ENCODE data around the gene B9D1. TPM values are rescaled to one million over a fixed set of nuclear protein-coding genes. Genes with fewer than 3 reads are reported as not detected.

B9D1 gene
- total and polyA plus RNA-seq, 8 donors, result 10.9 to 22.8 (median 16.8) TPM; not detected in 2

DNA sequence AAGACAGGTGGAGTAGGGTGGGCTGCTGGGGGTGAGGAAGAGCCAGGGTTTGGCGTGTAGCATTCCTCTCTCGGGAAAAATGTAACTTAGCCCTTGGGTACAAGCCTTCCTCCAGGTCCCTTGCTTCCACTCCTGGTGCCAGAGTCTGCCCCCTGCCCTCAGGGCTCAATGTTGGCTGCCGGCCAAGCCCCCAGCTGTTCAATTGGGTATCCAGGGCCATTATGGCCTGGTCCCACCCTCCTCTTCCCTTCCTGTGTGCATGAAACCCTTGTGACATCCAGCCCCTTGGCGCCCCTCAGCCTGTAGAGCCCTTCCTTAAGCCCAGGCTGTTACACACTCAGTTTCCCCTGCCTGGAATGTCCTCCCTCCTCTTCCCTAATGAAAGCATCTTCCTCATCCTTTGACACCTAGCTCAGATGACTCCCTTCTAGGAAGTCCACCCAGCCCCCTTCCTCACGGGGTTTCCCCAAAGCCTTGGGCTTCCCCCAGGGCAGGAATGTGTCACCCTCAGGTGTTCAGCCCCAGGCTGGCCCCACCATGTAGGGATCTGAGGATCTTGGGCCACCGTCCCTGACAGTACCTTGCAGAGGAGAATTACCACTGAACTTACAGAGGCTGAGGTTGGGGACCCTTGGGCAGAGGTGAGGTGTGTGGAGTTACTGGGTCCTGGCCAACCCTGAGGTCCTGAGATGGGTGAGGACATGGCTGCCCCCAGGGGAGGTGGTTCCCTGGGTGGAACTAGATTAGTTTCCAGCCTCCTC is 30.0 kb downstream of the B9D1 start:
- H3K27me3 ChIP-seq, result no peaks in the 10 kb centered on the region
- intact Hi-C loops (cut with DNase I; ENCODE audit: low total_unique reads), result no loop called here
- WGBS, 5 donors, result 82 to 88% (median 83%) methylated on average over 6 of the region's 6 CpGs
- H3K27ac ChIP-seq, result no peak overlapping the region
- no peaks in the 10 kb centered on the region for H3K9me3 ChIP-seq
- H3K4me1 ChIP-seq, result peaks cover 0 to 10% (median 2%) of the 10 kb centered on the region in 4 donors
- DNase-seq, result peak in 1 of 2 donors; percentile 23
- no peak overlapping the region for H3K4me3 ChIP-seq
- peaks cover 0 to 62% (median 53%) of the 10 kb centered on the region in 4 donors for H3K36me3 ChIP-seq
- TF ChIP-seq CTCF (IDR thresholded peaks at IDR 0.05), result no peak

GRCh38 chr17:19331543-19332245 is 30.8 kb downstream of the B9D1 start:
- Histone ChIP-seq H3K4me1 (peaks cover 0 to 1% (median 0%) of the 10 kb centered on the region in 4 donors), H3K27ac (no peak overlapping the region), H3K36me3 (peaks cover 0 to 69% (median 53%) of the 10 kb centered on the region in 4 donors), H3K9me3 (no peaks in the 10 kb centered on the region), H3K4me3 (no peak overlapping the region), H3K27me3 (no peaks in the 10 kb centered on the region)
- TF ChIP-seq CTCF (IDR thresholded peaks at IDR 0.05), result no peak
- no peak for TF ChIP-seq EP300 (IDR thresholded peaks at IDR 0.05)
- no peak for TF ChIP-seq POLR2A (IDR thresholded peaks at IDR 0.05)
- TF ChIP-seq POLR2AphosphoS5 (IDR thresholded peaks at IDR 0.05), result no peak
- DNase-seq, result peak in 1 of 2 donors; percentile 8
- intact Hi-C loops (cut with DNase I; ENCODE audit: low total_unique reads), result no loop called here
- WGBS, 5 donors, result 87 to 92% (median 91%) methylated on average over 13 of the region's 13 CpGs

GRCh38 chr17:19331134-19331533 is 31.4 kb downstream of the B9D1 start:
- no peak overlapping the region for H3K27ac ChIP-seq
- H3K9me3 ChIP-seq, result no peaks in the 10 kb centered on the region
- 75 to 86% (median 83%) methylated on average over 4 of the region's 4 CpGs for WGBS, 5 donors
- no peaks in the 10 kb centered on the region for H3K4me1 ChIP-seq
- TF ChIP-seq POLR2AphosphoS5 (IDR thresholded peaks at IDR 0.05) (peak in 1 of 3 donors; percentile 27), CTCF (IDR thresholded peaks at IDR 0.05) (no peak), POLR2A (IDR thresholded peaks at IDR 0.05) (no peak)
- intact Hi-C loops (cut with DNase I; ENCODE audit: low total_unique reads), result no loop called here
- H3K27me3 ChIP-seq, result no peaks in the 10 kb centered on the region
- peak in 1 of 2 donors; percentile 22 for DNase-seq
- peaks cover 0 to 68% (median 53%) of the 10 kb centered on the region in 4 donors for H3K36me3 ChIP-seq
- H3K4me3 ChIP-seq, result no peak overlapping the region

DNA sequence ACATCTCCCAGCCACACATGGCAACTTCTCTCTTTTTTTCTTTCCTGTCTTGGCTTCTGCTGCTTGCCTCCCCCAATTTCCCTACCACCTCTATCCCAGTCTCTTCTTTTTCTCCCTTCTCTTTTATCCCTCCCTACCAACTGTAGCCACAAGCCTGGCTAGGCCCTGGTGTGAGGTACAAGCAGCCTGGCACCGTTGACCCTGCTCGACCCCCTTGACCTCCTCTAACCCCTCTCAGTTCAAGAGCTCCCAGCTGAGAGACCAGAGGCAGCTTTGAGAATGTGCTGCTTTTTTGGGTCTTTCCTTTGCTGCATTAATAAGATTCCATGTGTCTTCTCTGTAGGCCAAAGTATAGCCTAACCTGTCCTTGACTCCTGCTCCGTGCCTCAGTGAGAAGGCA is 32.3 kb downstream of the B9D1 start:
- H3K4me3 ChIP-seq, result no peak overlapping the region
- peaks cover 0 to 68% (median 53%) of the 10 kb centered on the region in 4 donors for H3K36me3 ChIP-seq
- intact Hi-C loops (cut with DNase I; ENCODE audit: low total_unique reads), result no loop called here
- no peak for DNase-seq
- TF ChIP-seq EP300 (IDR thresholded peaks at IDR 0.05), result no peak
- TF ChIP-seq POLR2AphosphoS5 (IDR thresholded peaks at IDR 0.05), result no peak
- TF ChIP-seq CTCF (IDR thresholded peaks at IDR 0.05), result no peak
- no peak for TF ChIP-seq POLR2A (IDR thresholded peaks at IDR 0.05)
- H3K4me1 ChIP-seq, result no peaks in the 10 kb centered on the region
- peaks cover 0 to 3% (median 0%) of the 10 kb centered on the region in 4 donors for H3K9me3 ChIP-seq
- 81 to 92% (median 85%) methylated on average over 3 of the region's 3 CpGs for WGBS, 5 donors
- no peak overlapping the region for H3K27ac ChIP-seq
- no peaks in the 10 kb centered on the region for H3K27me3 ChIP-seq

All from stomach (tissue), 9 donors.